Smooth muscle cell (in vitro differentiated cells): ENCODE measurements around the gene SH3PXD2A. TPM values are rescaled to one million over a fixed set of nuclear protein-coding genes. Genes with fewer than 3 reads are reported as not detected.

ENCODE experiments used
- DNase-seq: peaks from one replicate; lab custom pipeline; 2025; ENCODE audit not compliant: unreplicated experiment; lab: John Stamatoyannopoulos, UW
- H2AFZ ChIP-seq: fragments of 200-600 bp; sonication (generic); 2 replicates; pipeline ENCODE4 v1.6.0; 2016; ENCODE audit warnings: antibody characterized with exemption, low read depth, mild to moderate bottlenecking
- H3F3A ChIP-seq: fragments of 200-600 bp; sonication (generic); 2 replicates; pipeline ENCODE4 v1.6.0; 2017; ENCODE audit warnings: antibody characterized with exemption, low read depth
- H3K27ac ChIP-seq: fragments of 200-600 bp; sonication (generic); 2 replicates; pipeline ENCODE4 v1.5.1; 2016; ENCODE audit warnings: low read depth, mild to moderate bottlenecking
- H3K27me3 ChIP-seq: fragments of 200-600 bp; sonication (generic); 2 replicates; pipeline ENCODE4 v1.6.1; 2016; ENCODE audit warnings: low read depth, mild to moderate bottlenecking
- H3K36me3 ChIP-seq: fragments of 200-600 bp; sonication (generic); 2 replicates; pipeline ENCODE4 v1.5.1; 2016; ENCODE audit warnings: low read depth
- H3K4me1 ChIP-seq: fragments of 200-600 bp; sonication (generic); 2 replicates; pipeline ENCODE4 v1.5.1; 2016; ENCODE audit warnings: low read depth
- H3K4me2 ChIP-seq: fragments of 200-600 bp; sonication (generic); 2 replicates; pipeline ENCODE4 v1.6.0; 2016; ENCODE audit warnings: mild to moderate bottlenecking
- H3K4me3 ChIP-seq: fragments of 200-600 bp; sonication (generic); 2 replicates; pipeline ENCODE4 v1.5.1; 2016; ENCODE audit warnings: mild to moderate bottlenecking
- H3K79me2 ChIP-seq: fragments of 200-600 bp; sonication (generic); 2 replicates; pipeline ENCODE4 v1.6.0; 2016; ENCODE audit warnings: low read depth, mild to moderate bottlenecking
- H3K9ac ChIP-seq: fragments of 200-600 bp; sonication (generic); 2 replicates; pipeline ENCODE4 v1.6.0; 2016; ENCODE audit warnings: low read depth
- H3K9me3 ChIP-seq: fragments of 200-600 bp; sonication (generic); replicated peaks from 2 replicates; pipeline ENCODE4 v1.5.1; 2016; ENCODE audit warnings: low read depth
- H4K20me1 ChIP-seq: fragments of 200-600 bp; sonication (generic); 2 replicates; pipeline ENCODE4 v1.6.0; 2016; ENCODE audit warnings: low read depth
- WGBS: methylation state at CpG from one replicate; pipeline ENCODE4 v1.1.7; 2016; ENCODE audit warnings: low lambda C conversion rate; 5-methylcytosine and 5-hydroxymethylcytosine counted together
- polyA plus RNA-seq: library from polyadenylated mRNA; unstranded; fragments of >200 nt; fragmentation: Nextera tagmentation; extraction: Ambion mirVana; gene quantifications from 2 replicates; pipeline ENCODE4 v1.2.1, GENCODE V29; 2016
- total RNA-seq: library from RNA; depleted of rRNA; stranded (reverse); fragments of >200 nt; gene quantifications from 2 replicates; pipeline ENCODE4 v1.2.3, GENCODE V29; 2014
- TF ChIP-seq, protein P1 (sequence below): fragments of 200-600 bp; sonication (generic); IDR thresholded peaks from 2 replicates; pipeline ENCODE4 v1.5.1; 2017; ENCODE audit warnings: borderline replicate concordance, mild to moderate bottlenecking, antibody characterized with exemption; ENCODE audit not compliant: insufficient read depth, poor library complexity, severe bottlenecking

The SH3PXD2A gene
- total and polyA plus RNA-seq, 2 experiments from 2014 or later, result 30.1 to 37.9 TPM

DNA sequence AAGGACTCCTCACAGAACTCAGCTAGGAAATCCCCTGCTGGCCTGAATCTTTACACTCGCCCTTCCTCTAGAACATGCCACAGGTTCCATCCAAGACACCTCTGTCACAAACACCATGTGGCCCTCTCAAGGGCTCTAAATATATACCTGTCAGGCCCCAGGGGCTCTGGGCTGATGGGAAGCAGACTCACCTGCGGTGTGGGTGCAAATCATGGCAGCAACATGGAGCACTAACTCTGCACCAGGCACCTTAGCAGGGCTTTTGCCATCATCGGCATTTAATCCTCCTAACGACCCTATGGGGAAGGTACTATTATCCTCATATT lies 17.3 kb downstream of the SH3PXD2A start:
- TF ChIP-seq, protein P1, sequence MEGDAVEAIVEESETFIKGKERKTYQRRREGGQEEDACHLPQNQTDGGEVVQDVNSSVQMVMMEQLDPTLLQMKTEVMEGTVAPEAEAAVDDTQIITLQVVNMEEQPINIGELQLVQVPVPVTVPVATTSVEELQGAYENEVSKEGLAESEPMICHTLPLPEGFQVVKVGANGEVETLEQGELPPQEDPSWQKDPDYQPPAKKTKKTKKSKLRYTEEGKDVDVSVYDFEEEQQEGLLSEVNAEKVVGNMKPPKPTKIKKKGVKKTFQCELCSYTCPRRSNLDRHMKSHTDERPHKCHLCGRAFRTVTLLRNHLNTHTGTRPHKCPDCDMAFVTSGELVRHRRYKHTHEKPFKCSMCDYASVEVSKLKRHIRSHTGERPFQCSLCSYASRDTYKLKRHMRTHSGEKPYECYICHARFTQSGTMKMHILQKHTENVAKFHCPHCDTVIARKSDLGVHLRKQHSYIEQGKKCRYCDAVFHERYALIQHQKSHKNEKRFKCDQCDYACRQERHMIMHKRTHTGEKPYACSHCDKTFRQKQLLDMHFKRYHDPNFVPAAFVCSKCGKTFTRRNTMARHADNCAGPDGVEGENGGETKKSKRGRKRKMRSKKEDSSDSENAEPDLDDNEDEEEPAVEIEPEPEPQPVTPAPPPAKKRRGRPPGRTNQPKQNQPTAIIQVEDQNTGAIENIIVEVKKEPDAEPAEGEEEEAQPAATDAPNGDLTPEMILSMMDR, result no peak
- H3K27me3 ChIP-seq, result no peaks in the 10 kb centered on the region
- 73% methylated on average over 4 of the region's 4 CpGs for WGBS
- H3K27ac ChIP-seq, result no peak overlapping the region
- H3K9me3 ChIP-seq, result no peaks in the 10 kb centered on the region
- H3F3A ChIP-seq, result peaks cover 28% of the 10 kb centered on the region
- H3K79me2 ChIP-seq, result peaks cover 97% of the 10 kb centered on the region
- no peak overlapping the region for H3K9ac ChIP-seq
- H3K4me3 ChIP-seq, result no peak overlapping the region
- no peaks in the 10 kb centered on the region for H3K36me3 ChIP-seq
- H3K4me1 ChIP-seq, result peaks cover 46% of the 10 kb centered on the region
- no peak overlapping the region for H3K4me2 ChIP-seq
- peaks cover 93% of the 10 kb centered on the region for H4K20me1 ChIP-seq
- H2AFZ ChIP-seq, result no peak overlapping the region
- no peak for DNase-seq

DNA sequence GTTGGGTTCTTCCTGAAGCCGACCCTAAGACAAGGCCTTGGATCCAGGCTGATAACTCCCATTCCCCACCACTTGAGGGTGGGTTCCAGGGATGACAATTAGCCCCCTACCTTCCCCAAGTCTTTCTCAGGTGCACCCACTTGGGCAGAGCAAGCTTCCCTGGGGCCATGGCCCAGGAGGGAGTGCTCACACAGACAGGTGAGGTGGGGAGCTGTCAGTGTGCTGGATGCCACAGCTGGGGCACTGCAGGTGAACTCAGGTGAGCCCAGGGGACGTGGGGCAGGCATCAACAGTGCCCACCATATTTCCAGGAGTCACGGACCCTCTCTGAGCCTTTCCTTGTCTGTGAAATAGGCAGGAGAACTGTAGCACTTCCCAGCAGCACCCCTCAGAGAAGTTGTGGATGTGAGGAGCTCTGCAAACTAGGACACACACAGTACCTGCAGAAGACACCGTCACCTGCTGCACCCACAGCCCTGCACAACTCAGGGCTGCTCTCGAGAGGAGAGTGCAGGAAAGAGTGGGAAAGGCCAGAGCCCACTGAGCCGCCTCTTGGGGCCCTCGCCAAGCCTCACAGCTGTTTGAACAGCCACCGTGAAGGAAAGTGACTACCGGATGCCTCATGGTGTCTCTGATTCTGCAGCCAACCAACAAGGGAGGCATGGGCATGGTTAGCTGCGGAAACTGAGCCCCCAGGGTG lies 17.9 kb downstream of the SH3PXD2A start:
- DNase-seq, result no peak
- Histone ChIP-seq H3F3A (peaks cover 28% of the 10 kb centered on the region), H3K4me1 (peaks cover 46% of the 10 kb centered on the region), H4K20me1 (peaks cover 93% of the 10 kb centered on the region), H3K9ac (no peak overlapping the region), H2AFZ (no peak overlapping the region), H3K9me3 (no peaks in the 10 kb centered on the region), H3K36me3 (no peaks in the 10 kb centered on the region), H3K27ac (peak overlapping the region; percentile 89), H3K4me3 (no peak overlapping the region), H3K27me3 (no peaks in the 10 kb centered on the region), H3K4me2 (peak overlapping the region; percentile 47), H3K79me2 (peaks cover 97% of the 10 kb centered on the region)
- WGBS, result 84% methylated on average over 10 of the region's 10 CpGs
- TF ChIP-seq, protein P1, result no peak

DNA sequence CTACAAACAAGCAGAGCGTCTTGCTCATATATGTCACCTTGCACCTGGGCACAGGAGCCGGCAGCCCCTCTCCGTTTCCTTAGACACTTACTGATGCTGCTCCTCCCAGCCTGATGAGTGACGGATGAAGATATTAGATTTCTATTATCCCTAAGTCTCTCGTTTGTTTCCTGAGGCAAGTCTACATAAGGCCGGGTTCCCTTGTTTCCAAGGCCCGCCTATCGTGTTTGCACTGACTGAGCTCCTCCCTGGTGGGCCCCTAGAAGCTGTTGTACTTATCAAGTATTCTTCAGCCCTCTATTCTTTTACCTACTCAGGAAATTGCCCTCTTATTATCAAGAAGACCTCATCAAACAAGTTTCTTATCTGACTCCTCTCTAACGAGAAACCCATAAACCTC lies 18.5 kb downstream of the SH3PXD2A start:
- peaks cover 96% of the 10 kb centered on the region for H4K20me1 ChIP-seq
- H2AFZ ChIP-seq, result no peak overlapping the region
- H3K9me3 ChIP-seq, result no peaks in the 10 kb centered on the region
- H3K27ac ChIP-seq, result peak overlapping the region; percentile 89
- H3K4me2 ChIP-seq, result peak overlapping the region; percentile 47
- DNase-seq, result no peak
- H3K27me3 ChIP-seq, result no peaks in the 10 kb centered on the region
- H3K4me3 ChIP-seq, result no peak overlapping the region
- peaks cover 98% of the 10 kb centered on the region for H3K79me2 ChIP-seq
- TF ChIP-seq, protein P1, result no peak
- peaks cover 28% of the 10 kb centered on the region for H3F3A ChIP-seq
- no peaks in the 10 kb centered on the region for H3K36me3 ChIP-seq
- H3K4me1 ChIP-seq, result peaks cover 46% of the 10 kb centered on the region
- no peak overlapping the region for H3K9ac ChIP-seq
- 63% methylated on average over 9 of the region's 9 CpGs for WGBS

DNA sequence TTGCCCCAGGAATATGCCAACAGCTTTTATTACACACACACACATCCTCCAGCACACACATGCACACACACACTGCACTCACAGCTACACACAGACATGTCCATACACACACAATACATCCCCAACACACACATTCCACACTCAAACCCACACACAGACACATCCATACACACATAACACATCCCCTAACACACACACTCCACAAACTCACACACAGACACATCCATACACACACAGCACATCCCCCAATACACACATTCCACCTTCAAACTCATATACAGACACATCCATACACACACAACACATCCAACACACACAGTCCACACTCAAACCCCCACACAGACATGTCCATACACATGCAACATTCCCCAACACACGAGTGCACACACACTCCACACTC lies 19.1 kb downstream of the SH3PXD2A start:
- H3K9ac ChIP-seq, result no peak overlapping the region
- TF ChIP-seq, protein P1, result no peak
- no peaks in the 10 kb centered on the region for H3K27me3 ChIP-seq
- no peak overlapping the region for H2AFZ ChIP-seq
- peaks cover 28% of the 10 kb centered on the region for H3F3A ChIP-seq
- no peak for DNase-seq
- H3K4me2 ChIP-seq, result no peak overlapping the region
- no peak overlapping the region for H3K4me3 ChIP-seq
- H3K27ac ChIP-seq, result peak overlapping the region; percentile 89
- H3K36me3 ChIP-seq, result no peaks in the 10 kb centered on the region
- H4K20me1 ChIP-seq, result peaks cover 96% of the 10 kb centered on the region
- H3K9me3 ChIP-seq, result no peaks in the 10 kb centered on the region
- 76% methylated on average over 1 of the region's 1 CpG for WGBS
- peaks cover 98% of the 10 kb centered on the region for H3K79me2 ChIP-seq
- peaks cover 45% of the 10 kb centered on the region for H3K4me1 ChIP-seq
